ENCODE measurements around the gene CCDC38. TPM values are rescaled to one million over a fixed set of nuclear protein-coding genes. Genes with fewer than 3 reads are reported as not detected.

The CCDC38 gene
- total RNA-seq, 3 donors from 2014 or later = not detected

DNA sequence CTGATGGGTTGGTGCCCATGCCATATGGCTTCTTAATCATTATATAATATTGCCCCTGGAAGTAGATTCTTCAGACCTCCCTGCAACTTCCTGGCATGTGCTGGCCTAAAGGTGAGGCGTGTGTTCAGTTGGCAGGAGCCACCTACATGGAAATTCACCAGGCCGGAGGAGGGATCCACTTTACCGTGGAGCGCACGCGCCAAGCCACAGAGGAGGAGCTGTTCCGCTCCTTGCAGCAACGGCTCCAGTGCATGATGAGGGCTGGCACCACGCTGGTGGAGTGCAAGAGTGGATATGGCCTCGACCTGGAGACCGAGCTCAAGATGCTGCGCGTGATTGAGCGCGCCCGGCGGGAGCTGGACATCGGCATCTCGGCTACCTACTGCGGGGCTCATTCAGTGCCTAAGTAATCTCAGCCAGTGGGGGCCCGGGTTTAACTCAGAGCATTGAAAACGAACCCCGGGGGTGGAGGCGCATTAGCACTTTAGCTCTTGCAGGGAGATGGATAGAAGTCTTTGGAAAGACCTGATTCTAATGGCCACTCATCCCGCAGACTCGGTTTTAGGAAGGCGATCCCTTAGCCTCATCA lies 14.2 kb upstream of the CCDC38 start:
- intact Hi-C loops (cut with DNase I, micrococcal nuclease) = no loop called here
- TF ChIP-seq, protein P1, sequence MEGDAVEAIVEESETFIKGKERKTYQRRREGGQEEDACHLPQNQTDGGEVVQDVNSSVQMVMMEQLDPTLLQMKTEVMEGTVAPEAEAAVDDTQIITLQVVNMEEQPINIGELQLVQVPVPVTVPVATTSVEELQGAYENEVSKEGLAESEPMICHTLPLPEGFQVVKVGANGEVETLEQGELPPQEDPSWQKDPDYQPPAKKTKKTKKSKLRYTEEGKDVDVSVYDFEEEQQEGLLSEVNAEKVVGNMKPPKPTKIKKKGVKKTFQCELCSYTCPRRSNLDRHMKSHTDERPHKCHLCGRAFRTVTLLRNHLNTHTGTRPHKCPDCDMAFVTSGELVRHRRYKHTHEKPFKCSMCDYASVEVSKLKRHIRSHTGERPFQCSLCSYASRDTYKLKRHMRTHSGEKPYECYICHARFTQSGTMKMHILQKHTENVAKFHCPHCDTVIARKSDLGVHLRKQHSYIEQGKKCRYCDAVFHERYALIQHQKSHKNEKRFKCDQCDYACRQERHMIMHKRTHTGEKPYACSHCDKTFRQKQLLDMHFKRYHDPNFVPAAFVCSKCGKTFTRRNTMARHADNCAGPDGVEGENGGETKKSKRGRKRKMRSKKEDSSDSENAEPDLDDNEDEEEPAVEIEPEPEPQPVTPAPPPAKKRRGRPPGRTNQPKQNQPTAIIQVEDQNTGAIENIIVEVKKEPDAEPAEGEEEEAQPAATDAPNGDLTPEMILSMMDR (IDR thresholded peaks at IDR 0.05) = no peak
- no peak for ATAC-seq

DNA sequence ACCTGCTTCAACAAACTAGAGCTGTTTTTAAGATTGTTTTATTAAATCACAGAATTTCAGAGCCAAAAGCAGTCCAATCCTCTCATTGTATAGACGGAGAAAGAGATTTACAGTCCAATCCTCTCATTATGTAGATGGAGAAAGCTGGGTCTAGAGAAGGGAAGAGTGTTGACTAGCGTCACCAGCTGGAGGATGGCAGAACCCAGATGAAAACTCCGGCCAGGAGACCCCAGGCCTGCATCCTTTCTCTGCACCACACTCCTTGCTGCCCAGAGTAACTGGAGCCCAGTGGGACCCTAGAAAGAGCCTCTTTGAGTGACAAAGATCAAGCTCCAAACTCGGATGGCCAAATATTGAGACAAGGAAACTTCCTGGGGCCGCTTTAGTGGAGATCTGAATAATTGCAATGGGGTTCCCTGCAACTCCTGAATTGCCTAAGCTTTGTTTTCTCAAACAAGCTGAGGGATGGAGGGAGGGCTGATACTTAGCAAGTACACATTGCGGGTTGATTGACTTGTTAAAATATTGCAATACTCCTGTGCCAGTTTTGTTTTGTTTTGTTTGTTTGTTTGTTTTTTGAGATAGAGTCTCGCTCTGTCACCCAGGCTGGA lies 13.2 kb upstream of the CCDC38 start:
- Histone ChIP-seq H3K9me3 (no peaks in the 10 kb centered on the region), H3K4me3 (no peak overlapping the region), H3K4me1 (ENCODE audit: low read depth) (no peaks in the 10 kb centered on the region), H3K36me3 (ENCODE audit: low read depth) (no peaks in the 10 kb centered on the region)
- intact Hi-C loops (cut with DNase I, micrococcal nuclease) = no loop called here
- TF ChIP-seq, protein P1 (IDR thresholded peaks at IDR 0.05) = no peak
- no peak for ATAC-seq
- DNase-seq = no peak

More for the DNA sequence above, 14.2 kb upstream of the CCDC38 start:
- no peaks in the 10 kb centered on the region for H3K36me3 ChIP-seq (ENCODE audit: low read depth)
- H3K4me3 ChIP-seq = no peak overlapping the region
- no peaks in the 10 kb centered on the region for H3K4me1 ChIP-seq (ENCODE audit: low read depth)
- no peak for DNase-seq
- H3K9me3 ChIP-seq = no peaks in the 10 kb centered on the region

DNA sequence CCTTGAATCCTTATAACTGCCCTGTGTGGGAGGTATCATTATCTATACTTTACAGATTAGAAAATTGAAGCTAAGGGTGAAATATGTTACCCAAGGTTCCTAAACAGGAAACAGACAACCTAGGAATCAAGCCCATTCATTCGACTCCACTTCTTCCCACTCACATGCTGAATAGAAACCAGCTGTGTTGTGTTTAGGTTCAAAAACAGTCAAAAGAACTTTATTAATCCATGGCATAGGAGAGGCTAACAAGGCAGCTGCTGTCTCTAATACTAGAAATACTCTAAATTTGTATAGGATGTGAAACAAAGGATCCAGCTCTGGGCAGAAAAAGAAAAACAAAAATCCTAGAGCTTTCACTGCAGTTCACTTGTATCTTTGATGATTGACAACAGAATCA lies 10.6 kb upstream of the CCDC38 start:
- Histone ChIP-seq H3K4me3 (no peak overlapping the region), H3K4me1 (ENCODE audit: low read depth) (no peaks in the 10 kb centered on the region), H3K36me3 (ENCODE audit: low read depth) (no peaks in the 10 kb centered on the region), H3K9me3 (no peaks in the 10 kb centered on the region)
- intact Hi-C loops (cut with DNase I, micrococcal nuclease) = no loop called here
- DNase-seq (no peak), ATAC-seq (no peak)
- TF ChIP-seq, protein P1 (IDR thresholded peaks at IDR 0.05) = no peak

DNA sequence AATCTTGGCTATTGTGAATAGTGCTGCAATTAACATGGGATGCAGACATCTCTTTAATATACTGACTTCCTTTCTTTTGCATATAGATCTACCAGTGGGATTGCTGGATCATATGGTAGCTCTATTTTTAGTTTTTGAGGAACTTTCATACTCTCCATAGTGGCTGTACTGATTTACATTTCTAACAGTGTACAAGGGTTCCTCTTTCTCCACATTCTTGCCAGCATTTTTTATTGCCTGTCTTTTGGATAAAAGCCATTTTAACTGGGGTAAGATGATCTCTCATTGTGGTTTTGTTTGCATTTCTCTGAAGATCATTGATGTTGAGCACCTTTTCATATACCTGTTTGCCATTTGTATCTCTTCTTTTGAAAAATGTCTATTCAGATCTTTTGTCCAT lies 9.1 kb upstream of the CCDC38 start:
- H3K36me3 ChIP-seq (ENCODE audit: low read depth) = no peaks in the 10 kb centered on the region
- intact Hi-C loops (cut with DNase I, micrococcal nuclease) = no loop called here
- no peaks in the 10 kb centered on the region for H3K9me3 ChIP-seq
- no peak for DNase-seq
- H3K4me3 ChIP-seq = no peak overlapping the region
- ATAC-seq = no peak
- H3K4me1 ChIP-seq (ENCODE audit: low read depth) = no peaks in the 10 kb centered on the region
- TF ChIP-seq, protein P1 (IDR thresholded peaks at IDR 0.05) = no peak

DNA sequence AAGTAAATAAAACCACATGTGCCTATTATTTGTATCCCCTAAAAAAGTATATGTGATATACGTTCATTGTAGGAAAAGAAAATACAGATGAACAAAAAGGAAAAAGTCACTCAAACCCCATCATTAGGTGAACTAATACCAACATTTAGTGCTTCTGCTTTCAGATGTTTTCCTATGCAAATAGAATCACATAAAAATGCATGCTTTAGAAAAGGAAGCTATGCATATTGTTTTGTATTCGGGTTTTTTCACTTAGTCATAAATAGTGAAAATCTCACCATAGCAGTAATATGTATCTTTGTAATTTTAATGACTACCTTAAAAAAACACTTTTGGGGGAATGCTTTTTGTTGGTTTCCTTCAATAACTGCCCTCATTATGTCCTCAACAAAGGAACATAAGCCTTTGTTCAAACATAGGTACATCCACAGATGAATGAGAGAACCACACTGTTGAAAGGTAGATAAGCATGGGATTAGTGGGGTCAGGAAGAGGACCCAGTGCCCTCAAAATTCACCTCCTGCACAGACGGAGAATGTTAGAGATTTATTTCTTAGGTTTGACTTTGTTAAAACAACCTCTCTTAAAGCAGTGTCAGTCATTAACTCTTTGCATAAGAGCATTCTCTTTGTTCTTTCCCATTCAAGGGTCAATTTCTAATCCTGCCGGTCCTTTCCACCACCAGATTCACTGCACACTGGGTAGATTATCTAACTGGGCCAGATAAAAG lies 7.2 kb upstream of the CCDC38 start:
- Histone ChIP-seq H3K9me3 (no peaks in the 10 kb centered on the region), H3K4me1 (ENCODE audit: low read depth) (no peaks in the 10 kb centered on the region), H3K4me3 (no peak overlapping the region), H3K36me3 (ENCODE audit: low read depth) (no peaks in the 10 kb centered on the region)
- TF ChIP-seq, protein P1 (IDR thresholded peaks at IDR 0.05) = no peak
- DNase-seq (no peak), ATAC-seq (no peak)
- intact Hi-C loops (cut with DNase I, micrococcal nuclease) = no loop called here

Data from mucosa of descending colon (tissue), 3 donors.